GM12878 (cell line): ENCODE measurements around the gene ITPKB.

Source experiments
- CTCF ChIP-seq, 3 experiments: IDR thresholded peaks in 2 of 3; conservative IDR thresholded peaks in 1 of 3; 2 replicates each; pipeline ENCODE4 v1.5.1; 2011; ENCODE audit warnings: low read depth in 3 of 3, low read length in 3 of 3, mild to moderate bottlenecking in 3 of 3, control low read depth in 2 of 3, moderate library complexity in 2 of 3, inconsistent platforms in 1 of 3, mixed read lengths in 1 of 3; ENCODE audit not compliant: control insufficient read depth in 2 of 3, insufficient read depth in 1 of 3; ENCODE audit errors: extremely low read depth in 1 of 3
- FOXK2 ChIP-seq: fragments of 450-650 bp; IDR thresholded peaks from 2 replicates; pipeline ENCODE4 v1.6.1; 2017; ENCODE audit warnings: mild to moderate bottlenecking, moderate library complexity
- HDAC6 ChIP-seq: fragments of 200-600 bp; sonication (generic); IDR thresholded peaks from one replicate; pipeline ENCODE4 v1.8.0; 2017; ENCODE audit warnings: antibody characterized with exemption; ENCODE audit not compliant: unreplicated experiment
- NKRF ChIP-seq: fragments of 450-650 bp; conservative IDR thresholded peaks from 2 replicates; pipeline ENCODE4 v1.6.1; 2017; ENCODE audit warnings: mild to moderate bottlenecking, moderate library complexity
- RB1 ChIP-seq: fragments of 450-650 bp; formaldehyde crosslinking; IDR thresholded peaks from 2 replicates; pipeline ENCODE4 v1.6.1; 2017; ENCODE audit warnings: mild to moderate bottlenecking, borderline replicate concordance
- ZBTB33 ChIP-seq: fragments of 450-650 bp; IDR thresholded peaks from 2 replicates; pipeline ENCODE4 v1.6.1; 2017; ENCODE audit warnings: mild to moderate bottlenecking
- ZNF384 ChIP-seq: IDR thresholded peaks from 2 replicates; pipeline ENCODE4 v1.6.1; 2012; ENCODE audit warnings: low read depth, mild to moderate bottlenecking, low read length, improper control_type of control experiment, borderline replicate concordance

- no peak for TF ChIP-seq RB1
- TF ChIP-seq ZNF384 = no peak
- TF ChIP-seq CTCF (IDR thresholded peaks at IDR 0.05 in 2 of 3, conservative IDR thresholded peaks at IDR 0.05 in 1 of 3; ENCODE audit: control insufficient read depth in 2 of 3, extremely low read depth in 1 of 3, insufficient read depth in 1 of 3, low read depth in 3 of 3, low read length in 3 of 3) = no peak
- no peak for TF ChIP-seq FOXK2
- no peak for TF ChIP-seq HDAC6
- TF ChIP-seq ZBTB33 = no peak
- no peak for TF ChIP-seq NKRF
Observed at GRCh38 chr1:226685196-226685820, 53.8 kb downstream of the ITPKB start.
